ENCODE measurements around the gene RAB26. TPM values are rescaled to one million over a fixed set of nuclear protein-coding genes. Genes with fewer than 3 reads are reported as not detected.
A peak's percentile ranks its signal among the peaks of the same experiment; 100 is the strongest.

Gene RAB26
- total RNA-seq, 1 donor, result 0.27 TPM

GRCh38 chr16:2190659-2191445, 42.4 kb downstream of the RAB26 start:
- DNase-seq (ENCODE audit: low read depth), result no peak
- H3K4me3 ChIP-seq (ENCODE audit: low read depth, low read length), result no peak overlapping the region
- no peak for TF ChIP-seq CTCF (IDR thresholded peaks at IDR 0.05; ENCODE audit: insufficient read depth, low read length)

GRCh38 chr16:2191446-2191706, 43.0 kb downstream of the RAB26 start:
- H3K4me3 ChIP-seq (ENCODE audit: low read depth, low read length), result no peak overlapping the region
- no peak for DNase-seq (ENCODE audit: low read depth)
- TF ChIP-seq CTCF (IDR thresholded peaks at IDR 0.05; ENCODE audit: insufficient read depth, low read length), result no peak

- peak; percentile 43 for DNase-seq (ENCODE audit: low read depth)
- no peak for TF ChIP-seq CTCF (IDR thresholded peaks at IDR 0.05; ENCODE audit: insufficient read depth, low read length)
- H3K4me3 ChIP-seq (ENCODE audit: low read depth, low read length), result no peak overlapping the region
These were observed 45.9 kb downstream of the RAB26 start for GRCh38 chr16:2194166-2194834.

- peak; percentile 24 for TF ChIP-seq CTCF (IDR thresholded peaks at IDR 0.05; ENCODE audit: insufficient read depth, low read length)
- peak; percentile 42 for DNase-seq (ENCODE audit: low read depth)
- H3K4me3 ChIP-seq (ENCODE audit: low read depth, low read length), result no peak overlapping the region
These were observed 46.5 kb downstream of the RAB26 start for GRCh38 chr16:2194852-2195321.

- H3K4me3 ChIP-seq (ENCODE audit: low read depth, low read length), result peak overlapping the region; percentile 13
- no peak for TF ChIP-seq CTCF (IDR thresholded peaks at IDR 0.05; ENCODE audit: insufficient read depth, low read length)
- DNase-seq (ENCODE audit: low read depth), result no peak
These were observed 47.1 kb downstream of the RAB26 start for GRCh38 chr16:2195322-2196161.

GRCh38 chr16:2196162-2196980, 47.9 kb downstream of the RAB26 start, which contains the start of gene CASKIN1:
CASKIN1 (minus strand) TSS chr16:2196605; CDS start chr16:2196432, 173 bp downstream.
- H3K4me3 ChIP-seq (ENCODE audit: low read depth, low read length), result peak within 1 kb of the TSS; percentile 46

More at GRCh38 chr16:2196162-2196980, 47.9 kb downstream of the RAB26 start, which contains the start of gene CASKIN1:
- TF ChIP-seq CTCF (IDR thresholded peaks at IDR 0.05; ENCODE audit: insufficient read depth, low read length), result no peak
- DNase-seq (ENCODE audit: low read depth), result no peak
